ENCODE measurements around the gene PSMD3. TPM values are rescaled to one million over a fixed set of nuclear protein-coding genes. Genes with fewer than 3 reads are reported as not detected.

PSMD3 gene
- total and polyA plus RNA-seq, 5 experiments from 2014 or later, result 45.4 to 87.9 (median 55.9) TPM

DNA sequence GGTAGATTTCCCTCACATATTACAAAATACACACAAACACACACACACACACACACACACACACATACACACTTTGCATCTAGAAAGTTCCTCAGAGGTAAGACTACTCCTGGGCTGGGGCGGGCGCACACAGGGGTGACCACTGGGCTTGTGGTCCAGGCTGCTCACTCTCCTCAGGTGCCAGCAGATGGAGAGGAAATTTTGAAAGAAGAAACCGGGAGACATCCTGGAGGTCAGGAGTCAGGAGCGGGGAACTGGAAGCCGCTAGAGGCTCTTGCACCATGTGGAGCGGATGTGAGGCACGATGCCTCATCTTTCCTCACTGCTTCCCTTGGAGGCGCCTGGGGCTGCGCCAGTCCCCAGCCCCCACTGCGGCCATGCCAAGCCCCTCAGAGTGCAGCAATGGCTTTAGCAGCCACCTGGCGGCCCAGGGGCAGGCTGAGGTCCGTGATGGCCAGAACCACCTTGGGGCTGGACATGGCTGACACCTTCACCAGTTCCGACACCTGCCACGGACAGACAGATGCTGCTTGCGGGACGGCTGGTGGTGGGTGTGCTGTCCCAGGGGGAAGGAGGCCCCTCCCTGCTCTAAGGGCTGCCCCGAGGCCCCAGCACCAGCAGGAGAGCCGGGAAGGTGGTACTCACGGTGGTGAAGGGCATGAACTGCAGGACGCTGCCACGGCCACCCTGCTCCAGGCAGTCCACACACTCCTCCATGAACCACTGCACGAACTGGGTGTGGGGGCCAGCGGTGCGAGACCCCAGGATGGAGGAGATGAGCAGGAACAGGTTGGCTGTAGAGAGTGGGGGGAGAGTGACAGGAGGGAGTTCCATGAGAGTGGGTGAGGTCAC, 38.8 kb downstream of the PSMD3 start:
- H3K4me1 Mint-ChIP-seq, result peaks cover 0 to 2% (median under 1%) of the 10 kb centered on the region in 4 donors
- peak in 1 of 10 donors; percentile 45 for DNase-seq
- H3K27me3 Mint-ChIP-seq, result no peaks in the 10 kb centered on the region
- no peaks in the 10 kb centered on the region for H3K9me3 Mint-ChIP-seq
- POLR2A ChIA-PET, result interaction anchor here (2.3 kb wide), 1 partner anchor 8 kb away, joined by 7 read pairs; no protein-coding TSS in a partner anchor
- H3K27ac Mint-ChIP-seq, result peak overlapping the region in 4 of 10 donors; percentile 17 to 79 (median 44)
- H3K36me3 Mint-ChIP-seq, result peaks cover 0 to 43% (median 3%) of the 10 kb centered on the region in 3 donors
- H3K4me3 Mint-ChIP-seq, result no peak overlapping the region
- no peak for ATAC-seq

GRCh38 chr17:40020146-40020545, 39.5 kb downstream of the PSMD3 start:
- Mint-ChIP-seq H3K27me3 (no peaks in the 10 kb centered on the region), H3K4me3 (no peak overlapping the region), H3K36me3 (peaks cover 0 to 46% (median 3%) of the 10 kb centered on the region in 3 donors), H3K9me3 (no peaks in the 10 kb centered on the region), H3K4me1 (peaks cover 1 to 3% (median 2%) of the 10 kb centered on the region in 4 donors), H3K27ac (no peak overlapping the region)
- POLR2A ChIA-PET, result interaction anchor here (0.6 kb wide), 1 partner anchor 40 kb away, joined by 4 read pairs; the partner anchor contains the start of gene PSMD3
- ATAC-seq (no peak), DNase-seq (peak in 1 of 10 donors; percentile 32)

- DNase-seq (no peak), ATAC-seq (no peak)
- peak overlapping the region in 2 of 10 donors; percentile 20 to 46 for H3K27ac Mint-ChIP-seq
- H3K4me1 Mint-ChIP-seq, result peaks cover 13 to 15% (median 15%) of the 10 kb centered on the region in 4 donors
- H3K27me3 Mint-ChIP-seq, result no peaks in the 10 kb centered on the region
- no peak overlapping the region for H3K4me3 Mint-ChIP-seq
- POLR2A ChIA-PET, result interaction anchor here (1.2 kb wide), 1 partner anchor 9 kb away, joined by 13 read pairs; no protein-coding TSS in a partner anchor
- peaks cover 0 to 58% (median 5%) of the 10 kb centered on the region in 3 donors for H3K36me3 Mint-ChIP-seq
- no peaks in the 10 kb centered on the region for H3K9me3 Mint-ChIP-seq
Observed at GRCh38 chr17:40021451-40021971, 40.9 kb downstream of the PSMD3 start.

GRCh38 chr17:40022497-40022896, 41.9 kb downstream of the PSMD3 start:
- Mint-ChIP-seq H3K9me3 (no peaks in the 10 kb centered on the region), H3K36me3 (peaks cover 0 to 61% (median 5%) of the 10 kb centered on the region in 3 donors), H3K27ac (no peak overlapping the region), H3K4me1 (peaks cover 19 to 25% (median 22%) of the 10 kb centered on the region in 4 donors), H3K27me3 (no peaks in the 10 kb centered on the region), H3K4me3 (no peak overlapping the region)
- DNase-seq (no peak), ATAC-seq (no peak)
- POLR2A ChIA-PET, result interaction anchor here (0.6 to 1.2 kb wide), 2 partner anchors 10 to 1757 kb away, joined by 4 to 13 read pairs; no protein-coding TSS in a partner anchor

DNA sequence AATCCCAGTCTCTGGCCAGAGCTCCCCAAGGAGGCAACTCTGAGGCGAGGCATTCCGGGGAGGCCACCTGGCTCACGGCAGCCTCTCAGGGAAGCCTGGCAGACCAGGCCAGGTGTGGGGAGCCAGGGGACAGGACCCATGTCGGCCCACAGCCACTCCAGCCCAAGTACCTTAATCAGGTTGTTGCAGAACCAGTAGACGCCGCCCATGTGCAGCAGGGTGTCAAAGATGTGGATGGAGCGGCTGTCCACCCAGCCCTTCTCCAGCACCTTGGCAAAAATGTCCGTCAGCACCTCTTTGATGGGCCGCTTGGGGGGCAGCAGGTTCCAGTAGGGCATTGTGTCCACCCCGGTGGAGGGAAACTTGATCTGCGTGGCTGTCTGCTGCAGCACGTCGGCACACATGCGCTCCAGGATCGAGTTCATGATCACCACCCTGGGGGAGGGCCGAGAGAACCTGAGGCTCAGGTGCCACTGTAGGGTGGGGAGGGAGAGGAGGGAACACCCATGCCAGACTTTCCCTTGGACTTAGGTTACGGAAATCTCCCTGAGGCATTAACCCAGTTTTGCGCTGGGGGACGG, 42.4 kb downstream of the PSMD3 start:
- Mint-ChIP-seq H3K4me3 (no peak overlapping the region), H3K9me3 (no peaks in the 10 kb centered on the region), H3K27ac (no peak overlapping the region), H3K27me3 (no peaks in the 10 kb centered on the region), H3K36me3 (peaks cover 0 to 66% (median 5%) of the 10 kb centered on the region in 3 donors), H3K4me1 (peaks cover 19 to 25% (median 22%) of the 10 kb centered on the region in 4 donors)
- POLR2A ChIA-PET, result interaction anchor here (0.6 kb wide), 1 partner anchor 1756 kb away, joined by 4 read pairs; no protein-coding TSS in a partner anchor
- no peak for ATAC-seq
- no peak for DNase-seq

DNA sequence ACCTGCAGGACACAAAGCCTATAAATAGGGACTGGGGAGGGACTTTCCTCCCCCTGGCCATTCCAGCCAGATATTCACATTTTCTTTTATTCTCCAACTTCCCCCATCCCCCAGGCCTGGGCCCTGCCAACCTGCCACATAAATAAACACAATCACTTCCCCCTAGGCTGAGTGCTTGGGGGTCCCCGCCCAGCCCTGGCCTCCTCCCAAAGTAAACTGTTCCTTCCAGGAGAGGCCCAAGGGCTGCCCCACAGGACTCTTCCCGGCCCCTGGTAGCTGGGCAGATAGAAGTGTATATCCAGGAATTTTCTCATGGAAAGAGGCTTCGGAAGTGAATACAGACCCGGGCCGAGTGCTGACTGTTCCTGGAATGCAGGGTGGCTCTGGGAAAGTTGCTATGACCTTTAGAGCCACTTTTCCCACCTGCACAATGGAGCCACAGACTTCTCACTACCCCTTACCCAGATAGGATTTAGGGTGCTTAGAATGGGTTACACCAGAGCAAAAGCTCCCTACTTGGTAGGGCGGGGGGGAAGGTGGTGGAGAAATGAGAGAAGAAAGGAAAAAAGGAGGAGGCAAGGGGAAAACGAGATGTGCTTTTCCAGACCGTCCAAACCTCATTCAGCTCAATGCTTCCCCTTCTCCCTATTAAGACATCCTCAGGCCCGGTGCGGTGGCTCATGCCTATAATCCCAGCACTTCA, 43.1 kb downstream of the PSMD3 start:
- H3K4me3 Mint-ChIP-seq, result no peak overlapping the region
- no peaks in the 10 kb centered on the region for H3K27me3 Mint-ChIP-seq
- POLR2A ChIA-PET, result no interaction called here
- no peak overlapping the region for H3K27ac Mint-ChIP-seq
- no peak for DNase-seq
- ATAC-seq, result no peak
- H3K4me1 Mint-ChIP-seq, result peaks cover 19 to 25% (median 22%) of the 10 kb centered on the region in 4 donors
- H3K36me3 Mint-ChIP-seq, result peaks cover 0 to 68% (median 8%) of the 10 kb centered on the region in 3 donors
- H3K9me3 Mint-ChIP-seq, result no peaks in the 10 kb centered on the region

DNA sequence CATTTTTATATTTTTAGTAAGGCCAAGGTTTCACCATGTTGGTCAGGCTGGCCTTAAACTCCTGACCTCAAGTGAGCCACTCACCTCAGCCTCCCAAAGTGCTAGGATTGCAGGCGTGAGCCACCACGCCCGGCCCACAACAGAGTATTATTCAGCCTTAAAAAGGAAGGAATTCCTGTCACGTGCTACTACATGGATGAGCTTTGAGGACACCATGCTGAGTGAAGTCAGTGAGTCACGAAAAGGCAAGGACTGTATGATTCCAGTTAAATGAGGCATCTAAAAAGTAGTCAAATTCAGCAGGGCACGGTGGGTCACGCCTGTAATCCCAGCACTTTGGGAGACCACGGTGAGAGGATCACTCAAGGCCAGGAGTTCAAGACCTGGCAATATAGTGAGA, 44.3 kb downstream of the PSMD3 start:
- Mint-ChIP-seq H3K27ac (no peak overlapping the region), H3K27me3 (no peaks in the 10 kb centered on the region), H3K9me3 (no peaks in the 10 kb centered on the region), H3K4me1 (peaks cover 19 to 25% (median 22%) of the 10 kb centered on the region in 4 donors), H3K36me3 (peaks cover 0 to 71% (median 15%) of the 10 kb centered on the region in 3 donors), H3K4me3 (peak overlapping the region in 1 of 10 donors; percentile 58)
- POLR2A ChIA-PET, result no interaction called here
- ATAC-seq (no peak), DNase-seq (no peak)

DNA sequence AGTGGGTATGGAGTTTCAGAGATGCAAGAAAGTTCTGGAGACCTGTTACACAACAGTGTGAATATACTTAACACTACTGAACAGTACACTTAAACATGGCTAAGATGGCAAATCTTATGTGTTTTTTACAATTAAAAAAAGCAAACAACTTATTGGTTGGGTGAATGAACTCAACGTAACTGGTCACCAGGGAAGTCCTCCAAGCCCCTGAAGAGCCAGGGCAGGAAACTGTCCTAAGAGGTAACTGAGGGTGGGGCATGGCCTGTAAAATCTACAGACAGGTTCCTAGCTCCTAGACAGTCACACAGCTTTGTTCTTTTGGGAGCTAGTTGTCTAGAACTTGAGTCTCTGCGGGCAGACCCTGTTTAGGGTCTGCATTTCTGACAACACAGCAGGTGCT, 45.0 kb downstream of the PSMD3 start:
- H3K4me3 Mint-ChIP-seq, result peak overlapping the region in 8 of 10 donors; percentile 34 to 72 (median 54)
- POLR2A ChIA-PET, result interaction anchor here (1.2 to 1.3 kb wide), 3 partner anchors 11 to 75 kb away, joined by 3 to 6 read pairs (median 4); partner anchors contain the start of genes CSF3 and NR1D1

DNA sequence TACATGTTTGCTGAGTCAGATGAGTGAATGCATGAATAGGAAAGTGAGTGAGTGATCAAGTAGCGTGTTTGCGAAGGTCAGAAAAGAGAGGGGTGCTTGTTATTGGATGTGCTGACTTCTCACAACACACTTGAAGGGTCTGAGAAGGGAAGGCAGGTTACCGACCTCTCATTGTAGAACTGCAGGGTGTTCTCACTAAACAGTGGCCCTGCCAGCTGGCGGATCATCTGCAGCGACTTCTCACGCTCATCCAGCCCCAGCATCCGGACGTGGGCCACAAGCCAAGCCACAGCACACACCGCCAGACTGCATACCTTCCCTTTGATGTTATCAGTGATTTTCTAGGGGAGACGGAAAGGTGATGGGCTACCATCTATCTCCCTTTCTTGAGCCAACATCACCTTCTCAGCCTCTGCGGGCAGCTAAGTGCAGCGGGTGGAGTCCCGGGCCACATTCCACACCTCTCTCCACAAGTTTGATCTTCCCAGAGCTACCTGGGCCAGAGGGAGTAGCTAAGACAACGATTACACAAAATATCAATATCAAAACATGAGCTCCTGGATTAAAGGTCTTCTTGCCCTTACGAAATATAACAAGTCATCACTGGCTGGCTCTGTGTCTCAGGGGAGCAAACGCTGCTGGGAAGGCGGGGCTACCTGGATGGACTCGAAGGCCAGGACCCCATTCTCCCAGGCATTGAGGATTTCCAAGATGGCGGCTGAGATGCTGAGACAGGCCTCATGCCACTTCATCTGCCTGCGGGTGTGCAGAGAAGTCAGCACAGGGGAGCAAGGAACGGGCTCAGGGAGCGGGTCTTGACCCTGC, 45.6 kb downstream of the PSMD3 start:
- ATAC-seq (peak; percentile 76 to 80), DNase-seq (peak in 7 of 10 donors; percentile 17 to 58 (median 40))
- Mint-ChIP-seq H3K27me3 (no peaks in the 10 kb centered on the region), H3K27ac (peak overlapping the region in 9 of 10 donors; percentile 1 to 79 (median 30)), H3K9me3 (no peaks in the 10 kb centered on the region), H3K36me3 (peaks cover 0 to 70% (median 19%) of the 10 kb centered on the region in 3 donors), H3K4me1 (peaks cover 19 to 25% (median 22%) of the 10 kb centered on the region in 4 donors), H3K4me3 (peak overlapping the region; percentile 34 to 72 (median 52))
- POLR2A ChIA-PET, result interaction anchor here (0.6 to 1.9 kb wide), 8 partner anchors 8 to 229 kb away, joined by 3 to 7 read pairs (median 5); partner anchors contain the start of genes CSF3, NR1D1 and THRA

More for the DNA sequence above, 45.0 kb downstream of the PSMD3 start:
- peak overlapping the region in 6 of 10 donors; percentile 1 to 79 (median 20) for H3K27ac Mint-ChIP-seq
- DNase-seq, result no peak
- H3K9me3 Mint-ChIP-seq, result no peaks in the 10 kb centered on the region
- ATAC-seq, result no peak
- no peaks in the 10 kb centered on the region for H3K27me3 Mint-ChIP-seq
- H3K36me3 Mint-ChIP-seq, result peaks cover 0 to 70% (median 15%) of the 10 kb centered on the region in 3 donors
- H3K4me1 Mint-ChIP-seq, result peaks cover 19 to 25% (median 22%) of the 10 kb centered on the region in 4 donors

- no peaks in the 10 kb centered on the region for H3K9me3 Mint-ChIP-seq
- ATAC-seq (peak; percentile 88), DNase-seq (peak; percentile 50 to 85 (median 74))
- H3K27ac Mint-ChIP-seq, result peak overlapping the region in 1 of 10 donors; percentile 8
- peaks cover 17 to 25% (median 22%) of the 10 kb centered on the region in 4 donors for H3K4me1 Mint-ChIP-seq
- H3K4me3 Mint-ChIP-seq, result peak overlapping the region in 4 of 10 donors; percentile 33 to 55 (median 34)
- H3K36me3 Mint-ChIP-seq, result peaks cover 0 to 68% (median 15%) of the 10 kb centered on the region in 3 donors
- no peaks in the 10 kb centered on the region for H3K27me3 Mint-ChIP-seq
- POLR2A ChIA-PET, result interaction anchor here (0.6 to 1.9 kb wide), 9 partner anchors 9 to 175 kb away, joined by 3 to 7 read pairs (median 4); partner anchors contain the start of genes CSF3 and THRA
Observed at GRCh38 chr17:40026816-40027613, 46.4 kb downstream of the PSMD3 start.
